ENCODE data around the gene FOXO6. TPM values are rescaled to one million over a fixed set of nuclear protein-coding genes. Genes with fewer than 3 reads are reported as not detected.

Gene FOXO6
- total RNA-seq, 4 donors from 2014 or later: 0.44 to 4.4 (median 1.7) TPM

DNA sequence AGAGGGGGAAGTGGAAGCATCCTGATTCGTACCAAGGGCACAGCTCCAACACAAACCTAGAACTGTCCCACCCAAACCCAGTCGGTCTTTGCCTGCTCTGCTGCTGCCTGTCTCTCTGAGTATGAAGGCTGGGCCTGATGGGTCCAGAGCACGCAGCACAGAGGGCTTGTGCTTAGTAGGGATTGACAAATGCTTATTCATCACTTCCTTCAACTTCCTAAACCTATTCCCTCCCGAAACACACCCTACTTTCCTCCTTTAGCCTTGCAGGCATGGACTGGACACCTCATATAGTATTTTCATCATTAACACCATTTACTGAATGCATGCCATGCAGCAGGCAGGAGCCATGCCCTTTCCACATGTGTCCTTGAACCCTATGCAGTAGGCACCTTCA is 31.3 kb downstream of the FOXO6 start:
- Histone ChIP-seq H3K4me3 (no peak overlapping the region), H3K4me1 (peaks cover 0 to 22% (median 2%) of the 10 kb centered on the region in 4 donors), H3K36me3 (no peaks in the 10 kb centered on the region), H3K27me3 (peaks cover 0 to 25% of the 10 kb centered on the region in 2 donors), H3K27ac (no peak overlapping the region), H3K9me3 (no peaks in the 10 kb centered on the region)
- no peak for DNase-seq (ENCODE audit: low spot score in 2 of 2)
- 75 to 83% methylated on average over 4 of the region's 4 CpGs for WGBS, 2 donors
- TF ChIP-seq POLR2A (IDR thresholded peaks at IDR 0.05) (no peak), EP300 (IDR thresholded peaks at IDR 0.05) (no peak)
- TF ChIP-seq, protein P1, sequence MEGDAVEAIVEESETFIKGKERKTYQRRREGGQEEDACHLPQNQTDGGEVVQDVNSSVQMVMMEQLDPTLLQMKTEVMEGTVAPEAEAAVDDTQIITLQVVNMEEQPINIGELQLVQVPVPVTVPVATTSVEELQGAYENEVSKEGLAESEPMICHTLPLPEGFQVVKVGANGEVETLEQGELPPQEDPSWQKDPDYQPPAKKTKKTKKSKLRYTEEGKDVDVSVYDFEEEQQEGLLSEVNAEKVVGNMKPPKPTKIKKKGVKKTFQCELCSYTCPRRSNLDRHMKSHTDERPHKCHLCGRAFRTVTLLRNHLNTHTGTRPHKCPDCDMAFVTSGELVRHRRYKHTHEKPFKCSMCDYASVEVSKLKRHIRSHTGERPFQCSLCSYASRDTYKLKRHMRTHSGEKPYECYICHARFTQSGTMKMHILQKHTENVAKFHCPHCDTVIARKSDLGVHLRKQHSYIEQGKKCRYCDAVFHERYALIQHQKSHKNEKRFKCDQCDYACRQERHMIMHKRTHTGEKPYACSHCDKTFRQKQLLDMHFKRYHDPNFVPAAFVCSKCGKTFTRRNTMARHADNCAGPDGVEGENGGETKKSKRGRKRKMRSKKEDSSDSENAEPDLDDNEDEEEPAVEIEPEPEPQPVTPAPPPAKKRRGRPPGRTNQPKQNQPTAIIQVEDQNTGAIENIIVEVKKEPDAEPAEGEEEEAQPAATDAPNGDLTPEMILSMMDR (IDR thresholded peaks at IDR 0.05): no peak

DNA sequence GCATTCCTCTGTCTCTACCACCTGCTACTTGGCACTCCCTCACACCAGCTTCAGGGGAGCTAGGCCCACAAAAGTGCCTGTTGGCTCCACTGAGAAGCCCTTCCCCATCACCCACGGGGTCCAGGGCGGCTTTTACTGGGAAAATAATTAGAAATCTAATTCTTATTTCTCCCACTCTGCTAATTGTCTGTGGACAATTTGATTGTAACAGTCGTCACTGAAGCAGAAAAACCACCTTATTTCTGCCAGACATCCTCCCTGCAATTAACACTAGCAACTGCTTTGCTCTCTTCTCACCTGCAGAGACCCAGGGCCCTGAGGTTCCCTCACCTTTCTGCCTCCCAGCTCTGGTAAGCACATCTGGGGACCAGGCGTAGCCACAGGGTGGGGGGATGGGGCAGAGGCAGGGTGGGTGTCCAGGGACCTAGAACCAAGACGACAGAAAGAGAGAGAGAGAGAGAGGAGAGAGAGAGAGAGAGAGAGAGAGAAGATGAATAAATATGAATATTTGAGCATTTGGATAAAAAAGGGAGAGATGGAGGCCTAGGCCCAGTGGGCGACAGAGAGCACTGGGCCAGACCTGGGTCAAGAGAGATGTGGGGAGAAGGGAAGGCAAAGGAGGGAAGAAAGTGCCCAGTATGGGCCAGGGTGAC is 32.6 kb downstream of the FOXO6 start:
- Histone ChIP-seq H3K4me3 (no peak overlapping the region), H3K27ac (no peak overlapping the region), H3K9me3 (no peaks in the 10 kb centered on the region), H3K4me1 (peaks cover 0 to 8% (median 0%) of the 10 kb centered on the region in 4 donors), H3K36me3 (no peaks in the 10 kb centered on the region), H3K27me3 (peaks cover 0 to 25% of the 10 kb centered on the region in 2 donors)
- WGBS, 2 donors: 57 to 80% methylated on average over 6 of the region's 6 CpGs
- TF ChIP-seq, protein P1 (IDR thresholded peaks at IDR 0.05): no peak
- TF ChIP-seq EP300 (IDR thresholded peaks at IDR 0.05) (no peak), POLR2A (IDR thresholded peaks at IDR 0.05) (no peak)
- no peak for DNase-seq (ENCODE audit: low spot score in 2 of 2)

DNA sequence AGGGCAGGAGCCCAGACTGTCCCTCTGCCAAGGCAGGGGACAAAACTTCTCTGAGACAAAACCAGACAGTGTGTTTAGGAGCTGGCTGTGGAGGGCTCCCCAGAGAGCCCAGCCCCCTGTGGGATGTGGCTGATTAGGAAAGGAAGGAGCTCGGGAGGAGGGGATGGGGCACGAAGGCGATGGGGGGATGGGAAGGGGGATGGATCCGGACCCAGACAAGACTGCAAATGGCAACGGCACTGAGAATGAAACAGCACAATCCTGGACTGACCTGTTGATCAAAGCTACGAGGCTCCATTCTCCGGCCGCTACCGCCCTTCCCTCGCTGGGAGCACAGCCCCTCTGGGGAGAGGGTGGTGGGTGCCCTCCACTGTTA is 33.1 kb downstream of the FOXO6 start:
- Histone ChIP-seq H3K27me3 (peaks cover 0 to 25% of the 10 kb centered on the region in 2 donors), H3K36me3 (no peaks in the 10 kb centered on the region), H3K27ac (no peak overlapping the region), H3K4me3 (no peak overlapping the region), H3K4me1 (peaks cover 0 to 6% (median 0%) of the 10 kb centered on the region in 4 donors), H3K9me3 (no peaks in the 10 kb centered on the region)
- WGBS, 2 donors: 55 to 67% methylated on average over 10 of the region's 10 CpGs
- TF ChIP-seq, protein P1 (IDR thresholded peaks at IDR 0.05): no peak
- no peak for TF ChIP-seq EP300 (IDR thresholded peaks at IDR 0.05)
- no peak for TF ChIP-seq POLR2A (IDR thresholded peaks at IDR 0.05)
- no peak for DNase-seq (ENCODE audit: low spot score in 2 of 2)

DNA sequence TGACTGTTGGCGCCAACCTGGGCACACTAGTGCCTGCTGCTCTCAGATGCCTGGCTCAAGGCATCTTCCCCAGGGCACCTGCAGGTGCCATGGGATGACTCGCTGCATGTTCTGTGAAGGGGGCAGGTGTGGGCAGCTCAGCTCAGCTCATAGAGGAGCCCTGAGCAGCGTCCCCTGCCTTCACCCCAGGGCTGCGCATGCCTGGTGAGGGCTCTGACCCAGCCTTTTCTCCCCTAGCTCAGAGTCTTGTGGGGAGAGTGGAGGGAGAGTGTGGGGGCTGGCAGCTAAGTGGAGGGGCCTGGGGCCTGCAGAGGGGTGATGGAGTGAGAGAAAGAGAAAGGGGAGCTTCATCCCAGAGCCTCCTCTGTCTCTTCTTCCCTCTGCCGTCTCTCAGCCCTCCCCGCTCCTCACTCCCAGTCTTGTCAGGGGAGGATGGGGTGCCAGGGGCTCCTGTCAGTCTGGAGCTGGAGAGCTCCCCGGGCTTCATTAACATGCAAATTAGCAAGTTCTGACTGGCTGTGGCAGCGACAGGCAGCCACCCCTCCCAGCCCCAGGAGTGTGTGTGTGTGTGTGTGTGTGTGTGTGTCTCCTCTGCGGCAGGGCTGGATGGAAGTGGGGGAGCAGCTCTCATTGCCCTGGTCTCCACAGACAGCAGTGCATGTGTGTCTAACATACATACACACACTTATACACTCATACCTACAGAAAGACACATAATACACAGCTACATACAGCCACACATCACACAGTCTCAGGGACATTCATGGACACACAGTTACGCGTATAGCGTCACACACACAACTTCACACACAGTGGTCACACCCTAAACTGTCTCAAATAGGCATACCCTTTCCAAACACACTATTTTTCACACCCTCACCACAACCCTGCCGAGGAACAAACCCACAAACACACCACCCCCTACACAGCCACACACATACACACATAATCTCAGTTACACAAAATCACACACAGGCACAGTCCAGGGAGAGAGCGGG is 34.0 kb downstream of the FOXO6 start:
- no peak for DNase-seq (ENCODE audit: low spot score in 2 of 2)
- 51 to 60% methylated on average over 12 to 14 of the region's 14 CpGs for WGBS, 2 donors
- no peaks in the 10 kb centered on the region for H3K36me3 ChIP-seq
- H3K27me3 ChIP-seq: peaks cover 0 to 25% of the 10 kb centered on the region in 2 donors
- no peak overlapping the region for H3K27ac ChIP-seq
- no peaks in the 10 kb centered on the region for H3K9me3 ChIP-seq
- peaks cover 0 to 6% (median 0%) of the 10 kb centered on the region in 4 donors for H3K4me1 ChIP-seq
- TF ChIP-seq EP300 (IDR thresholded peaks at IDR 0.05) (no peak), POLR2A (IDR thresholded peaks at IDR 0.05) (no peak)
- TF ChIP-seq, protein P1 (IDR thresholded peaks at IDR 0.05): no peak
- no peak overlapping the region for H3K4me3 ChIP-seq

DNA sequence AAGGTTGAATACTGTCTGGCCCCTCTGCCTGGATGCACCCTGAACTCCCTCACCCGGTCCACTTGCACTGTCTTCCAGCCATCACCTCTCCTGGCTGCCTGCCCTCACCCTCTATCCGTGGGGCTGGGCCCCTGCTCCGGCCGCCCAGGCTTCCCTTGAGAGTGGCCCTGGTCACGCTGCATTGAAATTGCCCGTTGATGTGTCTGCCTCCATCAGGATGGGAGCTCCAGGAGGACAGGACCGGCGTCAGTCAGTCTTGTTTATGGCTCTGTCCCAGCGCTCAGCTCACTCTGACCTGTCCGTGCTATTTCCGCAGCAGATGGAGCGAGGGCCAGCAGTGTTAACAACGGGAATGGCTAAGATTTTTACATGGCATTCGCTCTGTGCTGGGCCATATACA is 34.9 kb downstream of the FOXO6 start:
- DNase-seq (ENCODE audit: low spot score in 2 of 2): no peak
- peaks cover 0 to 6% (median 0%) of the 10 kb centered on the region in 4 donors for H3K4me1 ChIP-seq
- TF ChIP-seq, protein P1 (IDR thresholded peaks at IDR 0.05): no peak
- no peak overlapping the region for H3K4me3 ChIP-seq
- H3K27ac ChIP-seq: no peak overlapping the region
- H3K36me3 ChIP-seq: no peaks in the 10 kb centered on the region
- H3K27me3 ChIP-seq: peaks cover 0 to 25% of the 10 kb centered on the region in 2 donors
- 44 to 62% methylated on average over 11 to 14 of the region's 14 CpGs for WGBS, 2 donors
- no peaks in the 10 kb centered on the region for H3K9me3 ChIP-seq

Measured in tibial nerve (tissue), 4 donors.